Skeletal muscle satellite cell (primary cell): ENCODE data around the gene MDH1B. TPM values are rescaled to one million over a fixed set of nuclear protein-coding genes. Genes with fewer than 3 reads are reported as not detected.
A peak's percentile ranks its signal among the peaks of the same experiment; 100 is the strongest.
"Not testable (repeated sequence)": the region's sequence is repeated elsewhere in the genome, so short reads cannot be mapped to it uniquely, and the experiment has no call there.

Experiments used
- H3K27me3 ChIP-seq: 2 replicates; pipeline ENCODE4 v1.7.0; 2013; ENCODE audit warnings: low read length; ENCODE audit not compliant: control insufficient read depth, insufficient read depth
- H3K36me3 ChIP-seq: 2 replicates; pipeline ENCODE4 v1.7.0; 2013; ENCODE audit warnings: mild to moderate bottlenecking, control low read depth, low read length; ENCODE audit not compliant: insufficient read depth
- H3K4me1 ChIP-seq: 2 replicates; pipeline ENCODE4 v1.7.0; 2013; ENCODE audit warnings: low read length; ENCODE audit not compliant: control insufficient read depth, insufficient read depth
- H3K4me2 ChIP-seq: 2 replicates; pipeline ENCODE4 v1.7.0; 2013; ENCODE audit warnings: mild to moderate bottlenecking, low read length
- H3K4me3 ChIP-seq: 2 replicates; pipeline ENCODE4 v1.7.0; 2013; ENCODE audit warnings: low read length
- H3K9ac ChIP-seq: 2 replicates; pipeline ENCODE4 v1.7.0; 2013; ENCODE audit warnings: mild to moderate bottlenecking, low read depth, low read length, moderate library complexity
- H3K9me3 ChIP-seq: replicated peaks from 2 replicates; pipeline ENCODE4 v1.7.0; 2013; ENCODE audit warnings: mild to moderate bottlenecking, control low read depth, low read length
- total RNA-seq: library from RNA; depleted of rRNA; stranded (reverse); fragments of >200 nt; gene quantifications from 2 replicates; pipeline ENCODE4 v1.2.3, GENCODE V29; 2012; rRNA removed

Gene MDH1B
- 0.22 and 1.0 TPM in 2 replicates for total RNA-seq

DNA sequence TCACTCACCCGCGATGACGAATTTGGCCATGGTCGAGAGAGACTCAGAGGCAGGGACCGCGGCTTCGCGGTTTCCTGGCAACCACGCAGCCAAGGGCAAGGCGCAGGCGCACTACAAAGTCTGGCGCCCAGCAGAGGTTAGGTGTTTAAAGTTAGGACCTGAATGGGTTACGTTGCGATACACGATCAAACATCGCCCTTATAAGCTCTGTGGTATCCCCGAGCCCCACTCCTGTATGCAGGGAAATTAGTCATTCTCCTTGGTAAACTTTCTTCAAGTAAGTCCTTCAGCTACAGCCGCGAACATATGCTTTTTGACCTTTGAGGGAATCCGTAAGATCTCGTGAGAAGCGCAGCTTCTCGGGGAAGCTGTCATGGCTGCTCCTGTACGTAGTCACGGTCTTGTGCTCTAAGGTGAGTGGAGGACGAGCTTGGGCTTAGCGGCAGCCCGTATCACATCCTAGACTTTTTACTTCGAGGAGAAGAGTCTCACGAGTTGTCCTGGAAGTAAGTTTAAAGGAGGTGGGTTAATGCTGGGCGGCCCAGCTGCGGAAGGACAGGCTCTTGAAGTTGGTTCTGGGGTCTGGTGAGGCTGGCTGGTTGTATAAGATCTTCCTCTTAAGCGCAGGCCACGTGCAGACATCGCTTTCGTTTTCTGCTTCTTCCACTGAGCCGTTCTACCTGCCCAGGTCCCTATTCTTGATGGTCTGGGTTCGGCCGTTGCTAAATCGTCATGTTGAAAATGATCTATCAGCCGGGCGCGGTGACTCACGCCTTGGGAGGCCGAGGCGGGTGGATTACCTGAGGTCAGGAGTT lies at the start of gene MDH1B, which contains the start of gene FASTKD2:
TSS of gene MDH1B (minus strand) at position 87 of the 815 bp plus-strand sequence. CDS start at position 30, 57 bp downstream.
TSS of gene FASTKD2 (plus strand) at position 365 of the 815 bp plus-strand sequence. CDS start 1,088 bp downstream, outside the sequence.
- no peaks in the 10 kb centered on the region for H3K9me3 ChIP-seq
- peak within 1 kb of the TSS; percentile 96 for H3K9ac ChIP-seq
- H3K4me3 ChIP-seq: peak within 1 kb of the TSS; percentile 82
- H3K4me1 ChIP-seq: peaks cover 6% of the 10 kb centered on the region
- peaks cover 14% of the 10 kb centered on the region for H3K27me3 ChIP-seq
- H3K4me2 ChIP-seq: peak within 1 kb of the TSS; percentile 95
- peaks cover 11% of the 10 kb centered on the region for H3K36me3 ChIP-seq

DNA sequence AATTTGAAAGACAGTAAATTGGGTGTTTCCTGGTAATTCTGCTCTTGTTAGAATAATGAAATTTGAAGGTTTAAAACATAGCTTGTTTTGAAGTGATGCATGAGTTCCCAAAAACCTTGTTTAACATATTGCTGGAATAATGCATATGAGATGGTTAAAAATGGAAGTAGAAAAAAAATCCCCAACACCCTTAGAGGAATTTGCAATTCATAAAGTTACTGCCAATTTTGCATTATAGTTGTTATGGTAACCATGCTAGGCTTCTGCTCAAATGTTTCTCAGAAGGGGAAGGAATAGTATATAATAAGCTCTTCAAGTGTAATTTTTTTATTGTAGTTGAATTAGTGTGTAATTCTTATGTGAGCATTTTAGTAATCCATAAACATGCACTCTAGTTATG lies 49.4 kb upstream of the MDH1B start:
- Histone ChIP-seq H3K36me3 (no peaks in the 10 kb centered on the region), H3K4me1 (no peaks in the 10 kb centered on the region), H3K9ac (no peak overlapping the region), H3K4me3 (no peak overlapping the region), H3K4me2 (no peak overlapping the region), H3K9me3 (no peaks in the 10 kb centered on the region), H3K27me3 (no peaks in the 10 kb centered on the region)

DNA sequence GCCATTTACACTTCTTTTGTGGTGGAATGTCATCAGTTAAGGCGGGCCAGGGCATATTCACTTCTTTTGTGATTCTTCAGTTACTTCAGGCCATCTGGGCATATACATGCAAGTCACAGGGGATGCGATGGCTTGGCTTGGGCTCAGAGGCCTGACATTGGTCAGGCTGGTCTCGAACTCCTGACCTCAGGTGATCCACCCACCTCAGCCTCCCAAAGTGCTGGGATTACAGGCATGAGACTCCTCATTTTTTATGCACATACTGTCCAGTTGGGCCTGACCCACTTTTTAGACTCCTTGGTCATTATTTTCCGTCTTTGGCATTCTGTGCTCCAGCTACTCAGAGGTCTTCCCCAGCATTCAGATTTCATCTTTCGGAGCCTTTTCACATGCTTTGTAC lies 47.3 kb upstream of the MDH1B start:
- not testable (repeated sequence) for H3K9ac ChIP-seq, H3K27me3 ChIP-seq, H3K36me3 ChIP-seq, H3K4me1 ChIP-seq, H3K4me3 ChIP-seq, H3K9me3 ChIP-seq, H3K4me2 ChIP-seq

DNA sequence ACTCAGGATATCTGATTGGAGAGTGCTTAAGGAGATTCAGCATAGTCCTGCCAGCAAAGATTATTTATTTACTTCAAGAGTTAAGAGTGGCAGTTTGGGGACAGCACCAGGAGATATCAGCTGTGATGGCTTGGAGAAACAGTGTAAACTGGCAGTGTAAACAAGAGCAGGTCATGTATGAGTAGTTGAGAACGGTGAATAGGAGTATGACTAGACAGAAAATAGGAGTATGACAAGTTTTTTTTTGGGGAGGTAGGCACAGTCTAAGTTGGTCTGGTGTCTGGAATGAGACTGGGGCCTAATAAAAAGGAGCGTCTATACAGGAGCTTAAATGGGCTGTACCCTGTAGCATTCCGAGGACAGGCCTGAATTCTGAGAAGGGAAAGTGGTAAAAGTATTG lies 42.5 kb upstream of the MDH1B start:
- H3K4me1 ChIP-seq, H3K9me3 ChIP-seq: not testable (repeated sequence)

DNA sequence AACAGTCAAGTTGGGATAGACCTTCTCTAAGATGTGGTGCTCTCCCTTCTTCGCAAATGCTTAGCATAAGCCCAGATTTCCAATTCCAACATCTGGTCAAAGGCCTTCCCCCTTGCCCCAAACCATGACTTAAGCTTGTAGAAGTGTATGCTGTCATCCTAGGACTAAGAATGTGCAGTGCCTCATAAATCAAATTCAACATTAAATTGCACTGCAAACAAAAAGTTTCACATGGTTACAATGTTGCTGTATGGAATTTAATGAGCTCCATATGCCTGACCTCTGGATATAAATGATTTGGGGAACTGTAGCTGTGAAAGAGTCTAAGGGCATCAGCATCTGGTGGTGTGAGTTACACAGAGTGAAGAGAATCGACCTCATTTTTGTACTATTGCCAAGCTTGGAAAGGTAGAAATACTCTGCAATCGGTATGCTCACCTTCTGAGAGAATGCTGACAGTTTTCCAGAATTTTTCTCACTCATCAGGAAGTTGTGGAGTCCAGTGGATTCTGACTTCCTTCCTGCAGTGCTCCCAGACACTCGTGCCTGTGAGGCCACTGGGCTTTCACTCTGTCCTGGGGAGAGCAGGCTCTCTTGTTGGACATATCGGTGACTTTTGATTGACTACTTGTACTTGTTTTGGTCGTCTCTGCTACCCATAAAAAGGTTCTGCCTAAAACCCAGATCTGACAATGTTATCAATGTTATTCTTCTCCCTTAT lies 40.9 kb upstream of the MDH1B start:
- Histone ChIP-seq H3K27me3 (no peaks in the 10 kb centered on the region), H3K4me1 (no peaks in the 10 kb centered on the region), H3K9ac (no peak overlapping the region), H3K4me2 (no peak overlapping the region), H3K36me3 (no peaks in the 10 kb centered on the region), H3K4me3 (no peak overlapping the region), H3K9me3 (no peaks in the 10 kb centered on the region)

More for the DNA sequence above, 42.5 kb upstream of the MDH1B start:
- H3K9ac ChIP-seq, H3K36me3 ChIP-seq, H3K27me3 ChIP-seq, H3K4me2 ChIP-seq, H3K4me3 ChIP-seq: not testable (repeated sequence)

DNA sequence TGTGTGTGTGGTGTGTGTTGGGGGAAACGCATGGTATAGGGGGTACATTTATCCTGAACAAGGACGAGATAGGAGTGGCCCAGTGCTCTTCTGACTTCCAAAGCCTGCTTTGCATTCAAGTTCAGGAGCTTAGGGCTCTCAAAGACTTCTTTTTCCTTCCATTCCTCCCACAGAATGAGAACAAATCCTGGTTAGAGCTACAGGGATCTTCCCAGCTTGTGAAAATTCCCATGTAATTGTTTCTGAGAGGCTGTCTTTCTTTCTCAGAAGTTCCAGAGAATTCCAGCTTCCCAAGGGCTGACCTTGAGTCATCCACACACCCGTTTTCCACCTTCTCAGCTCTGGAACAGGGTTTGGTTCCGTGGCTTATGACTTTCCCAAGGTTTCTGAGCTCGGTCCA lies 39.2 kb upstream of the MDH1B start:
- no peaks in the 10 kb centered on the region for H3K9me3 ChIP-seq
- H3K4me2 ChIP-seq: no peak overlapping the region
- no peak overlapping the region for H3K4me3 ChIP-seq
- no peaks in the 10 kb centered on the region for H3K27me3 ChIP-seq
- no peak overlapping the region for H3K9ac ChIP-seq
- peaks cover 3% of the 10 kb centered on the region for H3K4me1 ChIP-seq
- no peaks in the 10 kb centered on the region for H3K36me3 ChIP-seq

DNA sequence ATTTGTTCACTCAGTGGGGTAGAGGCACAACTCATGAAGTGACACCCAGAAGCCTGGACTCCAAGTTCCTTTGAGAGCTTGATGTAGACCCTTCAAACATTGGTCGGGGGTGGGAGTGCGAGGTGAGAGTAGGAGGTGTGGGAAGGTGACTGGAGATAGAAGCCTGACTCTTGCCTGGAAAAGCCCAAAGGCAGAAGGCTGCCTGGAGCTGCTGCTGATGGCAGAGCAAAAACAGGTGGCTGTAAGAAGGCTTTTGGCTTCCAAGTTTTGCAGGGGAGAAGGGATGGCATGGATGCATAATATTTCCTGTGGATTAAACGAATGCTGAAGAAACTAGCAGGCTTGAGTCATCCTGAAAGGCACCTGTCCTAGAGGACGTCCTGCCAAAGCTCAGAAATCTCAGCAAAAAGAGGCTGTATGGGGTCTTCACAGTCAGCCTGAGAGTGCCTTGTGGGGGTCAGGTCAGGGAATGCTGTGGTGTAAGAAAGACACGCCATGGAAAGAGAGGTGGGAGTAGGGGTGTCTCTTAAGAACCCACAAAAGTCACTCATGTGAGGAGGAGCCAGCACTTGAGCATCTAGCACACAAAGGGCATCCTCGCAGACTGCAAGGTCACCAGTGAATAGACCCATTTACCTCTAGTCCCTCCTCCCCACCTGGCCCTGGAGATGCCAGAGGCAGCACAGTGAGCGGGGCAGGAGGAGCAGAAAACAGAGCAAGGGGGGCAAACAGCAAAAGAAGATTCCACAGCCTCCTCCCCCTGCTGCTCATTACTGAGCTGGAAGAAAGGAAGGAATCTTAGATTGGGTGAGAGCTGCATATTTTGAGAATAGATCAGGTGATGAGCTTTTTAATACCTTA lies 37.8 kb upstream of the MDH1B start:
- no peaks in the 10 kb centered on the region for H3K9me3 ChIP-seq
- no peaks in the 10 kb centered on the region for H3K36me3 ChIP-seq
- H3K9ac ChIP-seq: no peak overlapping the region
- H3K4me1 ChIP-seq: peaks cover 8% of the 10 kb centered on the region
- no peak overlapping the region for H3K4me2 ChIP-seq
- H3K4me3 ChIP-seq: no peak overlapping the region
- H3K27me3 ChIP-seq: no peaks in the 10 kb centered on the region

DNA sequence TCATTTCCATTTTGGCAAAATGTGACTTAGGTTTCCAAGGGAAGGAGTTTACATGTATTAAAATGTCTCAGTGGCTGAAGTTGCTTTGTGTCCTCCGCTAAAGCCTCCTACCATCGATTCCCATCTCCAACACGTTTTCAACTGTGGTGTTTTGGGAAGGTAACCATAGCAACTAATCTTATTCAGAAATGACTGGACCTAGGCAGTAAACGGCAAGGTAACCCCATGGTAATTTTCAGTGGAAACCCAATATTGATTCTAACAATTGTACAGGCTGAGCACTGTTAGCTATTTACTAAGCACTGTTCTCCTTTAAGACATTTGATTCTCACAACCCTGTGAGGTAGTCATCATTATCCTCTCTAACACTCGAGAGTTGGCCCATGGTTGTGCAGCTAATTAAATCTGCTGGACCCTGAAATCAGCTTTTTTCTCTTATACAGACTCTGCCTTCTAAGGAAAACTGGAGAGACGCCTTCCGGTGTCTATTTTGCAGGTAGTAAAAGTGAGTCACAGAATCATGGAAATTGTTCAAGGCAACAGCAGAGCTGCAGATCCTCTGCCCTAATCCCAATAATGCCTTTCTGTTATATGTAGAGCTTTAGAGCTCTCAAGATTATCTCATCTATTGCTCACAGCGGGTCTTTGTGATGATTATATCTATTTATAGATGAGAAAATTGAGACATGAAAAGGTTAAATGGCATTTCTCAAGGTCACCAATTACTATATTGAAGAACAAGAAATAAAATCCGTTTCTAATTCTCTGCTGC lies 36.5 kb upstream of the MDH1B start:
- Histone ChIP-seq H3K4me1 (peaks cover 8% of the 10 kb centered on the region), H3K4me2 (no peak overlapping the region), H3K9me3 (no peaks in the 10 kb centered on the region), H3K9ac (no peak overlapping the region), H3K4me3 (no peak overlapping the region), H3K36me3 (no peaks in the 10 kb centered on the region), H3K27me3 (no peaks in the 10 kb centered on the region)

DNA sequence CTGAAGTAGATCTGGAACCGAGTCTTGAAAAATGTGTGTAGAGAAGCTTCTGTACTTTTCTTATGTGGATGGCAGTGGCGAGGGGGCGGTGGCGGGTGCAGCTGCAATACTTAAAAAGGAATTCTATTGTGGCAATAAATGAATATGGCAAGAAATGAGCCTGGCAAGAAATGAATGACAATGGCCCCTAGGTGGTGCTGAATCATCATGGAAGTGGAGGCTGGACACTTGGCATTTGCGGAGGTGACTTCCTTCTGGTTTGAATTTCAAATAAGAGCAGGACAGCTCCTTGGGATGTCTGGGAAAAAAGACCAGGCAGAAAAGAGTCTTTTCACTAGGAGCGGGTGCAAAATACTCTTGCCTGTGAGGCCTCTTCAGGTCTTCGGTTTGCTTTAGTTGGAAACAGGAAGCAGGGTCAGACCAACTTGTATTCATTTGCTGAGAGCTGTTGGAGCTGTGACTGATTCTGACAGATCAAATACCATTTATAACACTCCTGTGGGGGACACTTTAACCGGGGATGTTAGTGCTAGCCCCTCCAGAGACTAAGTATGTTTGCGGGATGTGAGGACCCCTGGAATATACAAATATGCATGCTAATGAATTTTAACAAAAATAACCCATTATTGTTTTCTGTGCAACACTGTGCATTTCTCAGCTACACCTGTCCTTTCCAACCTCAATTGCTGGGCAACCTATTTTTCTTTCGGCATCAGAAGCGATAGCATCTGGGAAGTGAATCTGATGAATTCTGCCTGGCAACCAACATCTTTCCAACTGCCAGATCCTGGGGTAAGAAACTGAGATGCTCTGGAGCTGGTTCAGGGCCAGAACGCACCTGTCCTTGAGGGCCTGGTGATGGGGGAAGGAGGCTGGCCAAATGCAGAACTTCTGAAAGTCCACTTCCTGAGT lies 35.6 kb upstream of the MDH1B start:
- no peaks in the 10 kb centered on the region for H3K27me3 ChIP-seq
- no peaks in the 10 kb centered on the region for H3K9me3 ChIP-seq
- H3K4me1 ChIP-seq: peaks cover 8% of the 10 kb centered on the region
- no peaks in the 10 kb centered on the region for H3K36me3 ChIP-seq
- H3K4me2 ChIP-seq: no peak overlapping the region
- no peak overlapping the region for H3K4me3 ChIP-seq
- no peak overlapping the region for H3K9ac ChIP-seq

DNA sequence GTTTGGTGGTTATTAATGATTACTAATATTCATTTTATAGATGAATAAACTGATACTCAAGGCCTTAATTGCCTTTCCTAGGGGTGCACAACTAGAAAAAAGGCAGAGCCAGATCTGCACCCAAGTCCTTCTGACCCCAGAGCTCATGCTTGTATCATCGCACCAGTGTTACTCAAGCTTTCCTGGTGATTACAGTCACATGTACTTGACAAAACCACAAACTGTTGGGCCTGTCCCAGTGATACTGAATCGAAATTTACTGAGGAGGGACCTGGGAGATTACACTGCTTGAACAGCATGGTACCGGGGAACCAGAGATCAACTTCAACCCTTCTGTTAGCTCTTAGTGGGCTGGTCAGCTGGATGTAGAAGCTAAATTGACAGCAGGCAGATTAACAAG lies 34.0 kb upstream of the MDH1B start:
- H3K9ac ChIP-seq: no peak overlapping the region
- H3K27me3 ChIP-seq: no peaks in the 10 kb centered on the region
- H3K4me3 ChIP-seq: no peak overlapping the region
- peaks cover 5% of the 10 kb centered on the region for H3K36me3 ChIP-seq
- peaks cover 8% of the 10 kb centered on the region for H3K4me1 ChIP-seq
- H3K4me2 ChIP-seq: no peak overlapping the region
- no peaks in the 10 kb centered on the region for H3K9me3 ChIP-seq
